ENCODE data around the gene PIEZO2. TPM values are rescaled to one million over a fixed set of nuclear protein-coding genes. Genes with fewer than 3 reads are reported as not detected.

Gene PIEZO2
- polyA plus RNA-seq, 1 donor (not counting 4 experiments of a cell fraction or from before 2014, with no cell fraction given): not detected

DNA sequence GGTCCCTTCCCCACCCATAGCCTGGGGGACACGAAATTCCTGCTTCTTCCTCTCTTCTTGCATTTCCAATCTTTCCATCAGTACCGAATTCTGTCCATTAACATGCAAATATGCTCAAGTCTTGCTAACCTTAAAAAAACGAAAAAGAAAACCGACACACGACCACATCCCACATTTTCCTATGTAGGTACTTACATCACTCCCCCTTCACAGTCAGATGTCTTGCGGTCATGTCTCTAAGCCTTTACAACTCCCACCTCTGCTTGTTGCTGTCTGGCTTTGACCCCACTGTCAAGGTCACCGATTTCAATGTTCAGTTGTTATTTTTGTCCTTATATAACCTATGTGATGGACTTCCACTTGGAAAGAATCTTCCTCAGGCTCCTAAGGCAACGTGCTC is 404.1 kb downstream of the PIEZO2 start:
- H2AFZ ChIP-seq (ENCODE audit: control insufficient read depth, low read length): no peak overlapping the region
- FAIRE-seq (no peak), DNase-seq (ENCODE audit: low read depth, low spot score) (no peak)
- dilution Hi-C loops (cut with MboI; ENCODE audit: extremely low pct_ligation_motif_present, low sequenced_read_pairs): no loop called here
- H3K4me1 ChIP-seq (ENCODE audit: control insufficient read depth, extremely low read depth, insufficient read depth, low read length): no peaks in the 10 kb centered on the region
- no peaks in the 10 kb centered on the region for H3K79me2 ChIP-seq (ENCODE audit: control insufficient read depth, insufficient read depth, low read length)
- H3K9ac ChIP-seq (ENCODE audit: control insufficient read depth, extremely low read depth, insufficient read depth, low read length): no peak overlapping the region
- H3K9me1 ChIP-seq (ENCODE audit: control insufficient read depth, extremely low read depth, insufficient read depth, low read length): no peaks in the 10 kb centered on the region
- TF ChIP-seq, protein P1, sequence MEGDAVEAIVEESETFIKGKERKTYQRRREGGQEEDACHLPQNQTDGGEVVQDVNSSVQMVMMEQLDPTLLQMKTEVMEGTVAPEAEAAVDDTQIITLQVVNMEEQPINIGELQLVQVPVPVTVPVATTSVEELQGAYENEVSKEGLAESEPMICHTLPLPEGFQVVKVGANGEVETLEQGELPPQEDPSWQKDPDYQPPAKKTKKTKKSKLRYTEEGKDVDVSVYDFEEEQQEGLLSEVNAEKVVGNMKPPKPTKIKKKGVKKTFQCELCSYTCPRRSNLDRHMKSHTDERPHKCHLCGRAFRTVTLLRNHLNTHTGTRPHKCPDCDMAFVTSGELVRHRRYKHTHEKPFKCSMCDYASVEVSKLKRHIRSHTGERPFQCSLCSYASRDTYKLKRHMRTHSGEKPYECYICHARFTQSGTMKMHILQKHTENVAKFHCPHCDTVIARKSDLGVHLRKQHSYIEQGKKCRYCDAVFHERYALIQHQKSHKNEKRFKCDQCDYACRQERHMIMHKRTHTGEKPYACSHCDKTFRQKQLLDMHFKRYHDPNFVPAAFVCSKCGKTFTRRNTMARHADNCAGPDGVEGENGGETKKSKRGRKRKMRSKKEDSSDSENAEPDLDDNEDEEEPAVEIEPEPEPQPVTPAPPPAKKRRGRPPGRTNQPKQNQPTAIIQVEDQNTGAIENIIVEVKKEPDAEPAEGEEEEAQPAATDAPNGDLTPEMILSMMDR (optimal IDR thresholded peaks at IDR 0.05 in 1 of 3, IDR thresholded peaks at IDR 0.05 in 1 of 3, conservative IDR thresholded peaks at IDR 0.05 in 1 of 3; ENCODE audit: extremely low read depth in 1 of 3, insufficient read depth in 2 of 3, low read length in 3 of 3): no peak
- no peak for TF ChIP-seq EZH2 (IDR thresholded peaks at IDR 0.05; ENCODE audit: low read length)
- no peaks in the 10 kb centered on the region for H3K36me3 ChIP-seq (ENCODE audit: control insufficient read depth in 2 of 2, extremely low read depth in 1 of 2, insufficient read depth in 2 of 2, low read length in 2 of 2)
- H3K27me3 ChIP-seq (ENCODE audit: control insufficient read depth, extremely low read depth, insufficient read depth, low read length): no peaks in the 10 kb centered on the region
- no peaks in the 10 kb centered on the region for H4K20me1 ChIP-seq (ENCODE audit: control insufficient read depth, extremely low read depth, insufficient read depth, low read length)
- H3K4me2 ChIP-seq (ENCODE audit: control insufficient read depth, extremely low read depth, insufficient read depth, low read depth, low read length): no peak overlapping the region
- H3K27ac ChIP-seq (ENCODE audit: control insufficient read depth, insufficient read depth, low read length): no peak overlapping the region
- no peaks in the 10 kb centered on the region for H3K9me3 ChIP-seq (ENCODE audit: control insufficient read depth, low read depth, low read length)
- H3K4me3 ChIP-seq (ENCODE audit: control insufficient read depth in 2 of 3, extremely low read depth in 1 of 3, insufficient read depth in 2 of 3, low read depth in 1 of 3, low read length in 3 of 3): no peak overlapping the region

DNA sequence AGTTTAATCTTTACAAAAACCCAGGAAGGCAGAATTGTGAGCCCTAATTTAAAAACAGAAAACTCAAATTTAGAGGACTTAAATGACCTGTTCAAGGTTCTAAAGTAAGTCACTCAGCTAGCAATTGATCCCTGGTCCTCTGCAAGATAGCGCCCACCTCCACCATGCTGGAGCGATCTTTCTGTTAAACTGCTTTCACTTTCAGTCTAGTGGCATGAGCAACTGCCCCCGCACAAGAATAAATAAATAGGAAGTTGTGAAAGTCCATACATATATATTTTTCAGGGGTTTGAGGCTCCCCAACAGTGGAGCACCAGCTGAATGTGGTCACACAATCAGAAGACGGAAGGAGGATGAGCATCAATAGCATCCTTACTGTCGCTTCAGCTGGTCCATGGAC is 405.6 kb downstream of the PIEZO2 start:
- H3K9me1 ChIP-seq (ENCODE audit: control insufficient read depth, extremely low read depth, insufficient read depth, low read length): no peaks in the 10 kb centered on the region
- no peaks in the 10 kb centered on the region for H4K20me1 ChIP-seq (ENCODE audit: control insufficient read depth, extremely low read depth, insufficient read depth, low read length)
- H2AFZ ChIP-seq (ENCODE audit: control insufficient read depth, low read length): no peak overlapping the region
- FAIRE-seq (no peak), DNase-seq (ENCODE audit: low read depth, low spot score) (no peak)
- H3K4me1 ChIP-seq (ENCODE audit: control insufficient read depth, extremely low read depth, insufficient read depth, low read length): no peaks in the 10 kb centered on the region
- no peak overlapping the region for H3K4me2 ChIP-seq (ENCODE audit: control insufficient read depth, extremely low read depth, insufficient read depth, low read depth, low read length)
- H3K9me3 ChIP-seq (ENCODE audit: control insufficient read depth, low read depth, low read length): no peaks in the 10 kb centered on the region
- TF ChIP-seq EZH2 (IDR thresholded peaks at IDR 0.05; ENCODE audit: low read length): no peak
- TF ChIP-seq, protein P1 (optimal IDR thresholded peaks at IDR 0.05 in 1 of 3, IDR thresholded peaks at IDR 0.05 in 1 of 3, conservative IDR thresholded peaks at IDR 0.05 in 1 of 3; ENCODE audit: extremely low read depth in 1 of 3, insufficient read depth in 2 of 3, low read length in 3 of 3): no peak
- H3K4me3 ChIP-seq (ENCODE audit: control insufficient read depth in 2 of 3, extremely low read depth in 1 of 3, insufficient read depth in 2 of 3, low read depth in 1 of 3, low read length in 3 of 3): no peak overlapping the region
- H3K9ac ChIP-seq (ENCODE audit: control insufficient read depth, extremely low read depth, insufficient read depth, low read length): no peak overlapping the region
- H3K79me2 ChIP-seq (ENCODE audit: control insufficient read depth, insufficient read depth, low read length): no peaks in the 10 kb centered on the region
- no peaks in the 10 kb centered on the region for H3K27me3 ChIP-seq (ENCODE audit: control insufficient read depth, extremely low read depth, insufficient read depth, low read length)
- dilution Hi-C loops (cut with MboI; ENCODE audit: extremely low pct_ligation_motif_present, low sequenced_read_pairs): no loop called here
- H3K27ac ChIP-seq (ENCODE audit: control insufficient read depth, insufficient read depth, low read length): no peak overlapping the region
- H3K36me3 ChIP-seq (ENCODE audit: control insufficient read depth in 2 of 2, extremely low read depth in 1 of 2, insufficient read depth in 2 of 2, low read length in 2 of 2): no peaks in the 10 kb centered on the region

Measured in keratinocyte (primary cell).